PFSK-1 (cell line): ENCODE measurements around the gene UGGT2.

ENCODE experiments used
- TAF1 ChIP-seq: IDR thresholded peaks from 2 replicates; pipeline ENCODE4 v1.6.1; 2012; ENCODE audit warnings: low read length, control low read depth, borderline replicate concordance; ENCODE audit not compliant: insufficient read depth
- TF ChIP-seq, protein P1 (sequence below), 2 experiments: IDR thresholded peaks; 2 replicates each; pipeline versions ENCODE4 v1.6.1 to v1.8.0; 2011 to 2012; ENCODE audit warnings: low read depth in 2 of 2, low read length in 2 of 2, control low read depth in 1 of 2, inconsistent platforms in 1 of 2, mild to moderate bottlenecking in 1 of 2, moderate library complexity in 1 of 2; ENCODE audit not compliant: insufficient read depth in 1 of 2

GRCh38 chr13:95950103-95950502, 103.1 kb downstream of the UGGT2 start:
- TF ChIP-seq, protein P1, sequence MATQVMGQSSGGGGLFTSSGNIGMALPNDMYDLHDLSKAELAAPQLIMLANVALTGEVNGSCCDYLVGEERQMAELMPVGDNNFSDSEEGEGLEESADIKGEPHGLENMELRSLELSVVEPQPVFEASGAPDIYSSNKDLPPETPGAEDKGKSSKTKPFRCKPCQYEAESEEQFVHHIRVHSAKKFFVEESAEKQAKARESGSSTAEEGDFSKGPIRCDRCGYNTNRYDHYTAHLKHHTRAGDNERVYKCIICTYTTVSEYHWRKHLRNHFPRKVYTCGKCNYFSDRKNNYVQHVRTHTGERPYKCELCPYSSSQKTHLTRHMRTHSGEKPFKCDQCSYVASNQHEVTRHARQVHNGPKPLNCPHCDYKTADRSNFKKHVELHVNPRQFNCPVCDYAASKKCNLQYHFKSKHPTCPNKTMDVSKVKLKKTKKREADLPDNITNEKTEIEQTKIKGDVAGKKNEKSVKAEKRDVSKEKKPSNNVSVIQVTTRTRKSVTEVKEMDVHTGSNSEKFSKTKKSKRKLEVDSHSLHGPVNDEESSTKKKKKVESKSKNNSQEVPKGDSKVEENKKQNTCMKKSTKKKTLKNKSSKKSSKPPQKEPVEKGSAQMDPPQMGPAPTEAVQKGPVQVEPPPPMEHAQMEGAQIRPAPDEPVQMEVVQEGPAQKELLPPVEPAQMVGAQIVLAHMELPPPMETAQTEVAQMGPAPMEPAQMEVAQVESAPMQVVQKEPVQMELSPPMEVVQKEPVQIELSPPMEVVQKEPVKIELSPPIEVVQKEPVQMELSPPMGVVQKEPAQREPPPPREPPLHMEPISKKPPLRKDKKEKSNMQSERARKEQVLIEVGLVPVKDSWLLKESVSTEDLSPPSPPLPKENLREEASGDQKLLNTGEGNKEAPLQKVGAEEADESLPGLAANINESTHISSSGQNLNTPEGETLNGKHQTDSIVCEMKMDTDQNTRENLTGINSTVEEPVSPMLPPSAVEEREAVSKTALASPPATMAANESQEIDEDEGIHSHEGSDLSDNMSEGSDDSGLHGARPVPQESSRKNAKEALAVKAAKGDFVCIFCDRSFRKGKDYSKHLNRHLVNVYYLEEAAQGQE (IDR thresholded peaks at IDR 0.05; ENCODE audit: insufficient read depth in 1 of 2, low read depth in 2 of 2, low read length in 2 of 2), result no peak
- no peak for TF ChIP-seq TAF1
